ENCODE results near the gene MAG. TPM values are rescaled to one million over a fixed set of nuclear protein-coding genes. Genes with fewer than 3 reads are reported as not detected.

MAG gene
- total and polyA plus RNA-seq, 2 of the 13 experiments (the other 11 are each of a cell fraction or from before 2014, with no cell fraction given): 0.20 to 1.3 TPM

DNA sequence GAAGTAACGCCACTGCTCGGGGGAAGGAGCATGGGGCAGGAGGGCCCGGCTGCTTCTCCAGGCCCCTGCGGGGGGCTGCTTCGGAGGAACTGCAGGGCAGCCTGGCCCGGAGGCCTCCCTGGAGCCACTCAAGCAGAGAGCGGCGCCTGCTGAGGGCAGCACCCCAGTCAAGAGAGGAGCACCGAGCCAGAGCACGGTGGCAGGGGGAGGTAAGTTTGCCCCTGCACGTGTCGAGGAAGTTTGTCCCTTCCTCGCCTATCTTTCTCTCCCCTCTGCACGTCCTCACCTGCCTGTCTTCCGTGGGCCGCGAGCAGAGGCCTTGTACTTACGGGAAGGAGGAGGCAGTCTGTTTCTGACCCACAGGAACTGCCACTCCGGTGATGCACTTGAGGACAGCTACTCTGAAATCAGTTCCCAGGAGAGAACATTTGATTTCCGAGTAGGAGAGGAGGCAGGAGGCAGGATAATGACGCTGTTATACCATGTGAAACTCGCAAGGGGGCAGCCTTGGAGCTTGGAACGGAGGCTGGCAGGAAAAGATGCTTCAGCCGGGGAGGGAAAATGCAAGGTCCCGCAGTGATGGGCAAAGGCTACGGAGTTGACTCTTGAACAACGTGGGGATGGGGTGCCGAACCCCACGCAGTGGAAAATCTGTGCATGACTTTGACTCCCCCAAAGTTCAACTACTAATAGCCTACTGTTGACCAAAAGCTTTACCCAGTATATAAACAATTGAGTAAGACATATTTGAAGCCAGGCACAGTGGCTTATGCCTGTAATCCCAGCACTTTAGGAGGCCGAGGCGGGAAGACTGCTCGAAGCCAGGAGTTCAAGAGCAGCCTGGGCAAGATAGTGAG lies 60.7 kb downstream of the MAG start (continued):
- TF ChIP-seq, protein P1, sequence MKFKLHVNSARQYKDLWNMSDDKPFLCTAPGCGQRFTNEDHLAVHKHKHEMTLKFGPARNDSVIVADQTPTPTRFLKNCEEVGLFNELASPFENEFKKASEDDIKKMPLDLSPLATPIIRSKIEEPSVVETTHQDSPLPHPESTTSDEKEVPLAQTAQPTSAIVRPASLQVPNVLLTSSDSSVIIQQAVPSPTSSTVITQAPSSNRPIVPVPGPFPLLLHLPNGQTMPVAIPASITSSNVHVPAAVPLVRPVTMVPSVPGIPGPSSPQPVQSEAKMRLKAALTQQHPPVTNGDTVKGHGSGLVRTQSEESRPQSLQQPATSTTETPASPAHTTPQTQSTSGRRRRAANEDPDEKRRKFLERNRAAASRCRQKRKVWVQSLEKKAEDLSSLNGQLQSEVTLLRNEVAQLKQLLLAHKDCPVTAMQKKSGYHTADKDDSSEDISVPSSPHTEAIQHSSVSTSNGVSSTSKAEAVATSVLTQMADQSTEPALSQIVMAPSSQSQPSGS (CRISPR knock-in tag; IDR thresholded peaks at IDR 0.05): no peak
- TF ChIP-seq ERF (CRISPR knock-in tag; IDR thresholded peaks at IDR 0.05): peak; percentile 54; the same call in 1 of the 2 replicates
- TF ChIP-seq, protein P2, sequence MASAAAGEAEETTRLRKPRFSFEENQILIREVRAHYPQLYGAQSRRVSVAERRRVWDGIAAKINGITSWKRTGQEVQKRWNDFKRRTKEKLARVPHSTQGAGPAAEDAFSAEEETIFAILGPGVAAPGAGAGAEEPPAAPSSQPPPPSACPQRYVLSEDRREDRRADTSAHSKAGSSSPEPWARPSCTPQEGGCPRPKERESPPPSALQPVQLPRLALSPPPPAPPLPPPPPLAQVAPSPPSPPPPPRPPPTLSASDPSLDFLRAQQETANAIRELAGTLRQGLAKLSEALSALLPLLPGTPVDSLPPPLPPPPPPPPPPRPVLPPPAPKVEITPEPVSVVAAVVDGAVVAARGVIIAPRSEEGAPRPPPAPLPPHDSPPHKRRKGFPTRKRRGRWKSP (CRISPR knock-in tag; IDR thresholded peaks at IDR 0.05): no peak
- peak; percentile 94 for TF ChIP-seq RAD21 (CRISPR knock-in tag; IDR thresholded peaks at IDR 0.05)
- TF ChIP-seq FOSL2 (CRISPR knock-in tag; IDR thresholded peaks at IDR 0.05): peak; percentile 46; the same call in 1 of the 2 replicates
- TF ChIP-seq KDM1A (CRISPR knock-in tag; IDR thresholded peaks at IDR 0.05): no peak
- TF ChIP-seq MAFK (conservative IDR thresholded peaks at IDR 0.05 in 1 of 2, IDR thresholded peaks at IDR 0.05 in 1 of 2; ENCODE audit: low read length in 2 of 2): no peak
- peak; percentile 12; the same call in 1 of the 2 replicates for TF ChIP-seq ZNF598 (CRISPR knock-in tag; IDR thresholded peaks at IDR 0.05; ENCODE audit: borderline replicate concordance)
- no peak for TF ChIP-seq ESRRA (CRISPR knock-in tag; IDR thresholded peaks at IDR 0.05; ENCODE audit: low read depth)
- TF ChIP-seq, protein P3, sequence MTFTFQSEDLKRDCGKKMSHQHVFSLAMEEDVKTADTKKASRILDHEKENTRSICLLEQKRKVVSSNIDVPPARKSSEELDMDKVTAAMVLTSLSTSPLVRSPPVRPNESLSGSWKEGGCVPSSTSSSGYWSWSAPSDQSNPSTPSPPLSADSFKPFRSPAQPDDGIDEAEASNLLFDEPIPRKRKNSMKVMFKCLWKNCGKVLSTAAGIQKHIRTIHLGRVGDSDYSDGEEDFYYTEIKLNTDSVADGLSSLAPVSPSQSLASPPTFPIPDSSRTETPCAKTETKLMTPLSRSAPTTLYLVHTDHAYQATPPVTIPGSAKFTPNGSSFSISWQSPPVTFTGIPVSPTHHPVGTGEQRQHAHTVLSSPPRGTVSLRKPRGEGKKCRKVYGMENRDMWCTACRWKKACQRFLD (CRISPR knock-in tag; IDR thresholded peaks at IDR 0.05; ENCODE audit: borderline replicate concordance): no peak
- peak; percentile 52; the same call in 1 of the 2 replicates for TF ChIP-seq ZNF556 (CRISPR knock-in tag; IDR thresholded peaks at IDR 0.05; ENCODE audit: borderline replicate concordance)
- TF ChIP-seq GTF2F1 (IDR thresholded peaks at IDR 0.05; ENCODE audit: low read length): no peak
- TF ChIP-seq SP5 (CRISPR knock-in tag; IDR thresholded peaks at IDR 0.05; ENCODE audit: borderline replicate concordance, low read depth): no peak
- no peak for TF ChIP-seq ZNF207 (IDR thresholded peaks at IDR 0.05; ENCODE audit: borderline replicate concordance)
- no peak for TF ChIP-seq TEAD3 (CRISPR knock-in tag; optimal IDR thresholded peaks at IDR 0.05; ENCODE audit: borderline replicate concordance)
- peak in 1 of 2 experiments; percentile 51; a peak in 1 of 4 replicates for TF ChIP-seq KLF16 (CRISPR knock-in tag; IDR thresholded peaks at IDR 0.05)
- 0 out of 2 replicates have a peak, but pooled peaks have one; percentile 36 for TF ChIP-seq CENPT (CRISPR knock-in tag; IDR thresholded peaks at IDR 0.05; ENCODE audit: low read depth)
- TF ChIP-seq RARG (CRISPR knock-in tag; IDR thresholded peaks at IDR 0.05; ENCODE audit: low read depth): no peak
- peak; percentile 29; the same call in 1 of the 2 replicates for TF ChIP-seq FOXA3 (CRISPR knock-in tag; IDR thresholded peaks at IDR 0.05)
- TF ChIP-seq, protein P4, sequence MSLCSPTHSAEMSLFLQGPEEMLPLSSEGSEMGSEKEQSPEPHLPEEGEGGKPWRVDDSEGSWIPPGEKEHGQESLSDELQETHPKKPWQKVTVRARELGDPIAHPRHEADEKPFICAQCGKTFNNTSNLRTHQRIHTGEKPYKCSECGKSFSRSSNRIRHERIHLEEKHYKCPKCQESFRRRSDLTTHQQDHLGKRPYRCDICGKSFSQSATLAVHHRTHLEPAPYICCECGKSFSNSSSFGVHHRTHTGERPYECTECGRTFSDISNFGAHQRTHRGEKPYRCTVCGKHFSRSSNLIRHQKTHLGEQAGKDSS (CRISPR knock-in tag; IDR thresholded peaks at IDR 0.05; ENCODE audit: borderline replicate concordance, low read depth): 0 out of 2 replicates have a peak, but pooled peaks have one; percentile 68
- TF ChIP-seq CC2D1A (CRISPR knock-in tag; IDR thresholded peaks at IDR 0.05): no peak
- TF ChIP-seq FOXC1 (CRISPR knock-in tag; IDR thresholded peaks at IDR 0.05; ENCODE audit: borderline replicate concordance): no peak
- TF ChIP-seq ZSCAN22 (CRISPR knock-in tag; IDR thresholded peaks at IDR 0.05): no peak
- no peak for TF ChIP-seq ZNF616 (CRISPR knock-in tag; IDR thresholded peaks at IDR 0.05; ENCODE audit: low read depth)
